ENCODE results near the gene ABRACL.
"Not testable (repeated sequence)": the region's sequence is repeated elsewhere in the genome, so short reads cannot be mapped to it uniquely, and the experiment has no call there.

ABRACL gene, protein sequence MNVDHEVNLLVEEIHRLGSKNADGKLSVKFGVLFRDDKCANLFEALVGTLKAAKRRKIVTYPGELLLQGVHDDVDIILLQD

DNA sequence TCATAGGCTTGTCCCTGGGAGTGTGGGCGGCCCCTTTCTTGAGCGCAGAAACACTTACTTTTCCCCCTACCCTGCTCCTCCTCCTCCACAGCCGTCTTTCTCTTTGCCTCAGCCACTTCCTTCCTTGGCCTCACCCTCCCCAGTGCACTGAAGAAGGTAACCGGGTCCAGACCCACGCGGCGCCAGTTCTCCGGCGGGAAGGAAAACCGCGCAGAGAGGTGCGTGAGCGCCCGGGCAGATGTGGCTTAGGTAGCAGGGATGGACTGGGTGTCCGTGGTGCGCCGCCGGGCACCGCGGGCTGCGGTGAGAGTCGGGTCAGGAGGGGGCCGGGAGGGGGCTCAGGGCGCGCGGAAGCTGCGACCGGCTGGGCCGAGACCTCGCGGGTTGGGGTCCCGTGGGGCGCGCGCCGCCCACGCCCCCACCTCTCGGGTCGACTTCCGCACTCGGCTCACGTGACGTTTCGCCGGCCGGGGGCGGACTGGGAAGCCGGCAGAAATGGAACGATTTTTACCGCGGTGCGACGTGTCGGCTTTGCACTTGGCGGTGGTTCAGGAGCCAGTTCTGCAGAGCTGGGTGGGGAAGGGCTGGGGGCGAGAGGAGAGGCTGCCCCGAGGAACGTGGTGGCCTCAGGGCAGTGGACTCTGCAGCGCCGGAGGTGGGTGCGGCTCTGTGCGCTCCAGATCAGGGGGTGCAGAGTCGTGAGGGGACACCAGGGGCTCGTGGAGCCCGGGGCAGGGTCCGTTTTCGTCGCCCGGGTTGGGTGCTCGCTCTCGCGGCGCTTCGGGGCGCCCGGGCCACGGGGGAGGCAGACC, at the start of gene ABRACL:
ABRACL (plus strand) TSS at position 88 of the 812 bp plus-strand sequence. CDS start 5,416 bp downstream, outside the sequence.
- peak; percentile 75 for DNase-seq

DNA sequence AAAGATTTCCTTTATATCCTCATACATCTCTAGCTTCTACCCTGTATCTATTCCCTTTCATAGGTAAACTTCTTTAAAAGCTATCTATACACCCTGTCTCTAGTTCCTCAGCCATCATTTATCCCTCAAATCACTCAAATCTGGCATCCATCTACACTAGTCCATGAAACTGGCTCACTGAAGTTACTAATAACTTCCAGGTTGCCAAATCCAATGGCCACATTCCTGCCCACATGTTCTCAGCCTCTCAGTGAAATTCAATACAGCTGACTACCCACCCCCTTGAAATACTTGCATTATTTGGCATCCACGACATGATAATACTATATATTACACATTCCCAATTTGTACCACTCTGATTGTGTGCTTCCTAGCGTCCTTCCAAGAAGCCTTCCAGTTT, 49.2 kb upstream of the ABRACL start:
- DNase-seq = no peak

DNA sequence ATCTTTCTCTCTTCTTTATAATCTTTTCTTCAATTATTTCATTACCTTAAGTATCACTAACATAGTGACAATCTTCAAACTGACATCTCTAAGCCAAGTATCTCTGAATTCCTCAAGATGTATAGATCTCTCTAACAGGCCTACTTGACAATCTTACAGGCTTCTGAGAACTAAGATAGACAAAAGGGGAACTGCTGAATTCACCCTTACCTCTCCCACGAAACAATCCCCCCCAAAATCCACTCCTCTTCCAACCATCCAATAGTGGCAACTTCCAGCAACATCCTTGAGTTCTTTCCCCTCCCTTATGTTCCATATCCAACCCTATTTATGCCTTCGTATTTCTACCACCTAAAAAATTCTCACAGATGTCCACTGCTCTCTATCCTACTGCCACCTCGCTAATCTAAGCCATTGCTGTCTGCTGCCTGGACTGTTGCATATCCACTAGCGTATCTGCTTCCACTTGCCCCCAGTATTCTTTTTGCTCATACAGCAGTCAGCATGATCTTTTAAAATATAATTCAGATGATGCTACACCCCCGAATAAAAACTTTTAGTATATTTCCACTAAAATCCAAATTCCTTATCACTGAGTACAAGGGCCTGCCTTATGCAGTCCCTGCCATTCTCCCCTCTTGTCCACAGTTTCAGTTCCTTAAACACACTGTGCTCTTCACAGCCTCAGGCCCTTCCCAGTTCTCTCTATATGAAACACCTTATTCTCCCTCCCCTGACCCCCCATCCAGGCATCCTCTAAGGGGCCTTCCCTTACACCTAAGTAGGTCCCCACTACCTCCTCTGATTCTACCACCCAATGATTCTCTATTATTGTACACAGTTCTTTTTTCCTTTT, 48.5 kb upstream of the ABRACL start:
- DNase-seq = no peak

DNA sequence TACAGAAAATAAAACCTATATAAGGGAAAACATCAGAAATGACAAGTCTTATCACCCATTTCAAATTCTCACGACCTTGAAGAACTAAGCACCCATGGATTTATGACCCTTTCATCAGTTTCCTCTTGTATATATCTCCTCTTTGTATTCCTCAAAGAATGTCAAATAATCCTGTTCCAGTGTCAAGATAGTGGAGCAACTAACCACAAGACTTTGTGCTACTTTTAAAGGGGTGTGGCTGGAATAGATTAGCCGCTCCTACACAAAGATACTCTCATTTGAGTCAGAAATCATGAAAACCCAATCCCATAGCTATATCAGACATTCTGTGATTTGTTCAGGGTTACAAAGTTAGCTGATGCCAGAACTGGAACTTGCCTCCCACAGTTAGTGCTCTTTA, 47.1 kb upstream of the ABRACL start:
- DNase-seq = no peak

DNA sequence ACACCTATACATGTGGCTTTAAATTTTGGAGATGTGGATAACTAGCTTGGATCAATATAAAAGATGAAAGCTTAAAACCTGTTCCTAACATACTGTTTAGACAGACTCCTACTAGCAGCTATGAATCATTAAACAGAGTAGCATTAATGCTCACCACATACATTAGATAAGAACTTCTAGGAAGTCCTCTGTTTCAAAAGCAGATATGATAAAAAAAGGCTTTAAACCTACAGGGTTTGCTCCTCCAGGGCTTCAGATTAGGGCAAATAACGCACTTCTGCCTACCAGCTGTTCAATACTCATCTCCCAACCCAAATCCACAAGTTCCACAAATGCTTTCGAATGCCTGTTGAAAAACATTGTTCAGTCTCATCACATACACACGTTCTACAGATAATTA, 42.0 kb upstream of the ABRACL start:
- DNase-seq = peak; percentile 13

DNA sequence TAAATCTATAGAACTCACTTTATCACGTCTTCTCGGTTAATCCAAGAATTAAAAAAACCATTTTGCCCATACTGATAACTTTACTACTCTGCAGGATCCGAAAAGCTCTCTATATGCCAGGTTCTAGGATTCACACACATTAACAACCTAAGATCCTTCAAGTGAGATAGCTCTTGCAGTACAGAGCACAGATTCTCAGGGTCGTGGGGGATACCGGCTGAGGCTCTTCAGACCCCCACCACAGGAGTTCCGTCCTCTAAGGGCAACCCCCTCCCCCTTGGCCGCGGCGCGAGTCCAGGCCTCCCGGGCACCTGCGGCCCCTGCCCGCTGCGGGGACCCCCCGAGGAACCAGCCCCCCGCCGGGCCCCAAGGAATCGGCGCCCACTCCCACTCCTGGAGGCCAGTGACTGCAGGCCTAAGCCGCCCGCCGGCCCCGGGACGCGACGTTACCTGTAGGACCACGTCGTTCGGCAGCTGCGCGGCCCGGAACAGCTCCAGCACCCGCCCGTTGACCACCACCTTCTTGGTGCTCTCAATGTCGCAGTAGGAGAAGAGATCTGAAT, 41.4 kb upstream of the ABRACL start:
- no peak for DNase-seq

DNA sequence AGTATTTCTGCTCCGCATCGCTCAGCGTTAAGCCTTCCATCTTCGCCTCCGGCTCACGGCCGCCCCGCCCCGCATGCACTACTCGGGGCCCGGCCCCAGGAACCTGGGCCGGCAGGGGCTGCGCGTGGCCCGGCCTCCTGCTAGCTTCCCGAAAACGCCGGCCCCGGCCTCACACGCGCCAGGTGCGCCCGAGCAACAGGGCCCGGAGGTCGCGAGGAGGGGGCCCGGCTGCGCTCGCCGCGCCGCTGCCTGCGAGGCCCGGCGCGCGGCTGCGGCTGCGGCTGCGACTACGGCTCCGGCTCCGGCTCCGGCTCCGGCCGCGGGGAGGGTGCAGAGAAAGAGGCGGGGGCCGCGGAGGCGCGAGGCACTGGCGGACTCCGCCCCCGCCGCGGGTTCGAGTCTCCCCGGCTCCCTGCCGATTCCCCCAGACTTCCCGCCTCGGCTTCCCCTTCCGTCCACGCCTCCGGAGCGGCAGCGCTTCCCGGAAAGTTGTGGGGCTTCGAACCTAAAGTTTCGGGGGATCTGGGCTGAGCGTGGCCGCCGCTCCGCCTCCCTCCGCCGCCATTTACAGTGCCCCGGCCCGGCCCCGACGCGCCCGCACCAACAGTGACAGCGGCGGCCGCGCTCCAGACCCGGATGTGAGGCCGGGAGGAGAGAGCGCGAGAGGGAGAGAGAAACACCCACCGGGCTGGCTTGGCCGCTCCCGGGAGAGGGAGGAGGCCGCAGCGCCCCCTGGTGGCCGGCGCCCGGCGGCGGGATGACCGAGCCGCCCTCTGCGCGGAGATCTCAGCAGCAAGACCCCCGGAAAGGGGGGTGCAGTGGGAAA, 40.7 kb upstream of the ABRACL start, which contains the start of gene REPS1:
REPS1 (minus strand) TSS at position 611 of the 826 bp plus-strand sequence; CDS start at position 40, 571 bp downstream.
- DNase-seq = peak; percentile 92

DNA sequence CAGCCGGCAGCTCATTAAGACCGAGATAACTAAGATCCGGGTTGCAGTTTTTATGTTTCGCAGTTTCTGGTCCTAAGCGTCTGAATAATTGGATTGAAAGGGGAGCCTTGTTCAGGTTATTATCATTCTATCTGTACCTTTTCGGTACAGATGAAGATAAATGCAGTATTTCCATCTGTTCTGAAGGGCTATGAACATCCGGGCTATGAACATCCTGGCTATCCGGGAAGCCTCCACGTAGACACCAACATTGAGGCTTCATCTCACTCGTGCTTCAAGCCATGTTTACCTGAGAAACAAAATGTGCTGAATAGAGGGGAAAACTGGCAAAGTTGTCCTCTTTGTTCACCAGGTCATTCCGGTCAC, 40.1 kb upstream of the ABRACL start:
- no peak for DNase-seq

DNA sequence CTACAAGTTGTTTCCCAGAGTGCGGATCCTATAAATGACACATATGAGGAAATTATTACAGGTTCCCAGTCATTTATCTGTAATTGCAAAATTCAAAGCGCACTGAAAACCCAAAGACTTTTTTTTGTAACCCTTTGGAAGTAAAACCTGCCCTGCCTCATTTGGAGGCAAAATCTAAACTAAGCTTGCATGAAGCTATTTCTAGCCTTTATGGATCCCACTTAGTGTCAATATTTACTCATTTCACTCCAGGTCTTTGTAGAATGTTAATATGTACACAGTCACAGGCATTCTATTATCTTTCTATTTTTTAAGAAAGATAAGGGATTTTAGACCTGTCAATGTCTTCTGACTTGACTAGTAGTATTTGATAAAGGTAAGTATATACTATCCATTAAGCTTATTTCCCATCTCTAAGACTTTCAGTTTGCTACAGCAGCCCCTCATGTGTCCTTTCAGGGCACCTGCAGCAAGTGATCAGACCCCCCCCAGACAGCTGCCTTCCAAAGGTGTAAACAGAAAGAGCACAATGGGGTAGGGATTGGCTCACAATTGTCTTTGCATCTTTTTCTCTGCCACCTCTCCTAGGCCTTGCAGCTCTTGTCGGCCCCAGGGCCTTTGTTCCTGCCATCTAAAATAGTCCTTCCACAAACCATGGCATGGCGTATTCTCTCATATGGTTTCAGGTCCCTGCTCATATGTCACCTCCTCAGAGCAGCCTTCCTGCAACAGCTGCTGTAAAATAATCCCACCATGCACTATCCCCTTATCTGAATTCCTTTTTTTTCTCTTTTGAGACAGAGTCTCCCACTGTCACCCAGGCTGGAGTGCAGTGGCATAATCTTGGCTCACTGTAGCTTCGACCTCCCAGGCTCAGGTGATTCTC, 39.2 kb upstream of the ABRACL start:
- no peak for DNase-seq

DNA sequence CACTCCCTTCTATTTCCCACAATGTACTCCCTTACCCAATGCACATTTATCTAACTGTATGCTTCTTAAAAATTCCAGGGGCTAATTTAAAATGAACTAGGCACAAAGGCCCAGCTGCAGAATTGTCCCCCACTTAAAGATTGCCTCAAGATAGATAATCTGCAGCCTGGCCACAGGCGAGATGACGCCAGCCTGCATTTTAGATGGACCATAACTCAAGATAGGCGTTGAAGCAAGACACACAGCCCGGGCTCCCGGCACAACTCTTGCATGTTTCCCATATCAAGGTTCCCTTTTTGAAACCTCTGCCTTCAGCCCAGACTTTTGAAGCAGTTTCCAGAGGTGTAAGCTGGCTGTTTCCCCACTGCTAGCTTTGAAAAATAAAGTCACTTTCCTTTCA, 37.3 kb upstream of the ABRACL start:
- DNase-seq = no peak

DNA sequence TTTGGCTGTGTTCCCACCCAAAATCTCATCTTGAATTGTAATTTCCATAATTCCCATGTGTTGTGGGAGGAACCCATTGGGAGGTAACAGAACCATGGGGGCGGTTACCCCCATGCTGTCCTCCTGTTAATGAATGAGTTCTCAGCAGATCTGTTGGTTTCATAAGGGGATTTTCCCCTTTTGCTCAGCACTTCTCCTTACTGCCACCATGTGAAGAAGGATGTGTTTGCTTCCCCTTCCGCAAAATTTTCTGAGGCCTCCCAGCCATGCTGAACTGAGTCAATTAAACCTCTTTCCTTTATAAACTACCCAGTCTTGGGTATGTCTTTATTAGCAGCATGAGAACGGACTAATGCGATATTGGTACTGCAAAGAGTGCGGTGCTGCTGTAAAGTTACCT, 35.6 kb upstream of the ABRACL start:
- not testable (repeated sequence) for DNase-seq

DNA sequence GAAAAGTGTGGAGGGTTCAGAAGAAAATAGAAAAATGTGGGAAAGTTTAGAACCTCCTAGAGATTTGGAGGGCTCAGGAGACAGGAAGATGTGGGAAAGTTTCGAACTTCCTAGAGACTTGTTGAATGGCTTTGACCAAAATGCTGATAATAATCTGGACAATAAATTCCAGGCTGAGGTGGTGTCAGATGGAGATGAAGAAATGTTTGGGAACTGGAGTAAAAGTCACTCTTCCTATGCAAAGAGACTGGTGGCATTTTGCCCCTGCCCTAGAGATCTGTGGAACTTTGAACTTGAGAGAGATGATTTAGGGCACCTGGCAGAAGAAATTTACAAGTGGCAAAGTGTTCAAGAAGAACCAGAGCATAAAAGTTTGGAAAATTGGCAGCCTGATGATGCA, 35.1 kb upstream of the ABRACL start:
- not testable (repeated sequence) for DNase-seq

DNA sequence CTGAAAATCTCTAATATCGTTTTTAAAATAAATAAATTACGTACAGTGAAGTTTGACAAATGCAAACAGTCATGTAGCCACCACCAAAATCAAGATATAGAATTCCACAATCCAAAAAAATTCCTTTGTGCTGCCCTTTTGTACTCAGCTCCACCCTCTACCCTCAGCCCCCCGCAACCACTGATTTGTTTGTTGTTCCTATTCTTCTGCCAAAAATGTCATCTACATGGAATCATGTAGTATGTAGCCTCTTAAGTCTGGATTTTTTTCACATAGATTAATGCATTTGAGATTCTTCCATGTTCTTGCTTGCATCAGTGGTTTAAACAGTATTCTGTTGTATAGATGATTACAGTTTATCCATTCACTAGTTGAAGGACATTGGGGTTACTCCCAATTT, 32.0 kb upstream of the ABRACL start:
- DNase-seq = no peak

DNA sequence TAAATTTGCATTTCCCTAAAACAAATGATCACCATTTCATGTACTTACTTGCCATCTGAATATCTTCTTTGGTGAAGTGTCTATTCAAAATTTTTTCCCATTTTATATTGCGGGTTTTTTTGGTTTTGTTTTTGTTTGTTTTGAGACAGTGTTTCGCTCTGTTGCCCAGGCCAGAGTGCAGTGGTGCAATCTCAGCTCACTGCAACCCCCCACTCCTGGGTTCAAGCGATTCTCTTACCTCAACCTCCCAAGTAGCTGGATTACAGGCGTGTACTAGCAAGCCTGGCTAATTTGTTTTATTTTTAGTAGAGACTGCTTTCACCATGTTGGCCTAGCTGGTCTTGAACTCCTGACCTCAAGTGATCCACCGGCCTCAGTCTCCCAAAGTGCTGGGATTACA, 31.4 kb upstream of the ABRACL start:
- no peak for DNase-seq

DNA sequence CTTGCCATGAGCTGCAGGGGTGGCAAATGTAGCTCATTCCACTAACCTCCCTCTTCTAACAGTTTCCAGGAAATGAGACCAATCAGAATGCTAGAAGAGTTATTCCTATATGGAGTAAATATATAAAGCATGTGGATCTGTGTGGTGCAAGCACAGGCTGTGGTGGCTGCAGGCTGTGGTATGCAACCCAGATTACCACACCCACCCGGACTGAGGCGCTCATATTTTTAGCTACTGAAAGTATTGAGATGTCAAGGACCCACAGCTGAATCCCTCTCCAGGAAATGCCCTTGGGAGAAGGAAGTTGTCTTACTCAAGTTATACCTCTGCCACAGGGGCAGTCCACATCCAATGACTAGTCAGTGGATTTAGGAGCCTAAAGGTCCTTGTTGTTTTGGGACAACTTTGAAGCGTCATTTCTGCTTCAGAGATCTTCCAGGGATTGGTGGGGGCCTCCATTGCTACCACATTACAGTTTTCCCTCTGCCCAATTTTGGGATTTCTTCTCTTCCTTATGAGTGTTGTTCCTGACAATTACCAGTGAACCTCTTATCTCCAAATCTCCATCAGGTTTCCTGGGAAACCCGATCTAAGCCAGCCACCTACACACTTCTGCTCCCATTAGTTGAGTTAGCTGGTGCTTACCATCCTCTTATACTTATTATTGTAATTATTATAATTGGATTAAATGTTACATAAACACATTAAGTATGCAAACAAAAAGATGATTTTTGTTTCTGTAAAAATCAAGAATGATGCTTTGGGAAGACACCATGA, 28.4 kb upstream of the ABRACL start:
- DNase-seq = no peak

DNA sequence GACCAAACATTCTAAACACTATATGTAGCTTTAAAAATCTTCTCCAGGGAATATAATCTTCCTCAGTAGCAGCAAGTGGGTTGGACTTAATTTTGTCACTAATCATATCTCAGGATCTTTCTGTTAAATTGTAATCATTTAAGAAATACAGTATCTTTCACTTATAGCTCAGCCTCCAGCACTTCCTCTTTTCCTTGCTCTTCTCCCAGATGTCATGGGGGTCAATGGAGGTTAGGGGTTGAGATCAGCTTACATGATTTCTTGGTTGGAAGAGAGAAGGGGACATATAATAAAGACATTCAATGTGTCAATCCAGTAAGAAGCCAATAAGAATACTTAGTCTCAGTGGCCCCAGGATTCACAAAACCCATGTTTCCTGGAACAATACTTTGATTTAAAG, 24.8 kb upstream of the ABRACL start:
- DNase-seq = no peak

DNA sequence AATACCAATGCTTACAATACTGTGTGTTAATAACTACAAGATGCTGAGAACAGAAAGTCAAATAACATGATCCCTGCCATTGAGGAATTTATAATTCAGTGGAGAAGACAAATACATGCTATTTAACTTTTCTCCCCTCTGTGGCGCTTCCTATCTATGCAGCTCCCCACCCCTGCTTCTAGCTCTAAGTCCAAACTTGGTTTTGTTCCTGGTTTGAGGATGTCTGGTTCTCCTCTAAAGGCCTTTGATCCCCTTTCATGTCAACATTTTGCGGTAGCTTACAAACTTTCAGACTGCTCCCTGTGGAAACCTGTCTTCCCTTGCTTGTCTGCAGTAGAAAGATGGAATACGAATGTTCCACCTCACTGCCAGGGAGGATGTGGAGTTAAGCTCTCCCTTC, 22.1 kb upstream of the ABRACL start:
- no peak for DNase-seq

DNA sequence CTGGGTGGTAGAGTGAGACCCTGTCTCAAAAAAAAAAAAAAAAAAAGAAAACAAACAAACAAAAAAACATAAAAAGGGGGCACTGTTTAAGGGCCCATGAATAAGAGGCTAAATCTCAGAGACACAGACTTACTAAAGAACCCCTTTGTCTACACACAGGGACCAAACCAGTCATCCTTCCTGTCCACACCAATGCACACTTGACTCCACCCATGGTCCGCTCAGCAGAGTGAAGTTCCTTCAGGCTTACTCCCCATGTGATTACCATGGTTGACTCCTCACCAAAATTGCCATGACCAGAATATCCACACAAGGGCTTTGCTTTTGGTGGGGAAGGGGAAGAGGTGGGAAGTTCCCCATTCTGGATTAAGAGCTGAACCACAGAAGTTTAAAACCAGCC, 21.1 kb upstream of the ABRACL start:
- DNase-seq = no peak

DNA sequence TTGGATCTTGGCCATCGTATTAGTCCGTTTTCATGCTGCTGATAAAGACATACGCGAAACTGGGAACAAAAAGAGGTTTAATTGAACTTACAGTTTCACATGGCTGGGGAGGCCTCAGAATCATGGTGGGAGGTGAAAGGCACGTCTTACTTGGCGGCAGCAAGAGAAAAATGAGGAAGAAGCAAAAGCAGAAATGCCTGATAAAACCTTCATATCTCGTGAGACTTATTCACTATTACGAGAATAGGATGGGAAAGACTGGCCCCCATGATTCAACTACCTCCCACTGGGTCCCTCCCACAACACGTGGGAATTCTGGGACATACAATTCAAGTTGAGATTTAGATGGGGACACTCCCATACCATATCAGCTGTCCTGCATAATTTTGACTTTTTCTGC, 20.4 kb upstream of the ABRACL start:
- DNase-seq = no peak

DNA sequence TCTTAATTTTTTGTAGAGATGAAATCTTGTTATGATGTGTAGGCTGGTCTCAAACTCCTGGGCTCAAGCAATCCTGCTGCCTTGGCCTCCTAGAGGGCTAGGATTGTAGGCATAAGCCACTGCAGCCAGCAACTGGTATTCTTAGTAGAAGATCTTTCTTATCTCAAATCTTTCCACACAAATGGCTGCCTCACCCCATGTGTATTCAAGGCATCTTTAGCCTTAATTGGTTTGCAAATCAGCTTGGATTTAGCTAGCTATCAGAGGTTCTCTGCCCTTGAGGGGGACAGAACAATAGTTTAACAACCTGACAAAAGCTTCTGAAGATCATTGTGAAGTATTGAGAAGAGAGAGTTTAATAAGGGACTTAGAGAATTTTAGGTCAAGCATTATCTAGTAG, 17.9 kb upstream of the ABRACL start:
- no peak for DNase-seq

DNA sequence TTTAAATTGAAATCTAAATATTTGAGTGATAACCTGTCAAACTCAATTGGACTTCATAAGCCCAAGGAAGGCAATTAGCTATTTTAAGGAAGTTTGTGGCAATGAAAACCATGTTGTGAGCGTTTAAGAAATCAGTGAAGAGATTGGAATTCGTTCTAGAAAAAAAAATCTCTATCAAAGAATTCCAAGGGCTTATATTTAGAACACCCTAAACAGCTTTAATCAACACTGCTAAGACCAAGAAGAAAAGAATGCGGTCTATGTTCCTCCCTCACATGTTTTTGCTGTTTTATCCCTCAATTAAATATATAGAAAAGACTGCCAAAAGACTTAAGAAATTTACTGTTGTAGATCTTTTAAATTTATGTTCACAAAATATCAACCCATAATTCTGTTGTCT, 16.6 kb upstream of the ABRACL start:
- DNase-seq = no peak
